Bronchial smooth muscle cell (primary cell): ENCODE data around the gene DCLRE1A. TPM values are rescaled to one million over a fixed set of nuclear protein-coding genes. Genes with fewer than 3 reads are reported as not detected.

ENCODE experiments used
- total RNA-seq: library from RNA; depleted of rRNA; stranded (reverse); fragments of >200 nt; gene quantifications from 2 replicates; pipeline ENCODE4 v1.2.1, GENCODE V29; 2014

DCLRE1A gene
- total RNA-seq, result 3.2 and 4.3 TPM in 2 replicates

GRCh38 chr10:113854013-113854760 lies at the start of gene DCLRE1A, which contains the start of gene NHLRC2:
Gene DCLRE1A (minus strand): TSS chr10:113854082. CDS start chr10:113853182, 900 bp downstream.
Gene NHLRC2 (plus strand): TSS chr10:113854661. CDS start chr10:113854873, 212 bp downstream.

Other genes with a start within 250 kb of the DCLRE1A start
- under 0.01 TPM in 1 of 2 replicates, not detected in the other for gene NRAP, start 190.0 kb downstream of the DCLRE1A start, total RNA-seq
- 23.6 and 35.2 TPM in 2 replicates for gene CASP7, start 174.2 kb downstream of the DCLRE1A start, total RNA-seq
- gene PLEKHS1, start 102.4 kb downstream of the DCLRE1A start, total RNA-seq, result not detected in 2 replicates
- 4.7 and 6.9 TPM in 2 replicates for gene NHLRC2, start 579 bp upstream of the DCLRE1A start, total RNA-seq
- not detected in 2 replicates for gene ADRB1, start 189.8 kb upstream of the DCLRE1A start, total RNA-seq